HepG2 (cell line): ENCODE measurements around the gene FCN3.

Experiments used
- CC2D1A ChIP-seq: sonication (generic); formaldehyde crosslinking; IDR thresholded peaks from 2 replicates; pipeline ENCODE4 v1.8.1; 2023; ENCODE audit warnings: mild to moderate bottlenecking, missing genetic modification reagents
- CHCHD3 ChIP-seq: sonication (generic); formaldehyde crosslinking; IDR thresholded peaks from 2 replicates; pipeline ENCODE4 v1.8.0; 2022; ENCODE audit warnings: mild to moderate bottlenecking, missing genetic modification reagents, moderate library complexity
- KLF6 ChIP-seq: IDR thresholded peaks from 2 replicates; pipeline ENCODE4 v1.8.0; 2016; ENCODE audit warnings: missing biosample characterization, missing genetic modification reagents
- MXI1 ChIP-seq: IDR thresholded peaks from 3 replicates; pipeline ENCODE4 v1.6.1; 2012; ENCODE audit warnings: low read depth, low read length, inconsistent platforms, borderline replicate concordance
- SMAD9 ChIP-seq: sonication (generic); formaldehyde crosslinking; IDR thresholded peaks from 2 replicates; pipeline ENCODE4 v1.5.1; 2020; ENCODE audit warnings: mild to moderate bottlenecking, missing genetic modification reagents
- SRSF9 ChIP-seq: fragments of 200-400 bp; formaldehyde crosslinking; IDR thresholded peaks from 2 replicates; pipeline ENCODE4 v1.6.1; 2018; ENCODE audit warnings: borderline replicate concordance, mild to moderate bottlenecking, low read depth, low read length; ENCODE audit not compliant: insufficient read depth, poor library complexity, severe bottlenecking
- ZNF639 ChIP-seq: conservative IDR thresholded peaks from 2 replicates; pipeline ENCODE4 v1.6.1; 2018; ENCODE audit warnings: missing genetic modification reagents
- ZZZ3 ChIP-seq: sonication (generic); formaldehyde crosslinking; IDR thresholded peaks from 2 replicates; pipeline ENCODE4 v1.4.0; 2020; ENCODE audit warnings: missing genetic modification reagents, mild to moderate bottlenecking, borderline replicate concordance
- TF ChIP-seq, protein P1 (sequence below): sonication (generic); formaldehyde crosslinking; IDR thresholded peaks from 2 replicates; pipeline ENCODE4 v1.4.0; 2020; ENCODE audit warnings: mild to moderate bottlenecking, missing genetic modification reagents, borderline replicate concordance

DNA sequence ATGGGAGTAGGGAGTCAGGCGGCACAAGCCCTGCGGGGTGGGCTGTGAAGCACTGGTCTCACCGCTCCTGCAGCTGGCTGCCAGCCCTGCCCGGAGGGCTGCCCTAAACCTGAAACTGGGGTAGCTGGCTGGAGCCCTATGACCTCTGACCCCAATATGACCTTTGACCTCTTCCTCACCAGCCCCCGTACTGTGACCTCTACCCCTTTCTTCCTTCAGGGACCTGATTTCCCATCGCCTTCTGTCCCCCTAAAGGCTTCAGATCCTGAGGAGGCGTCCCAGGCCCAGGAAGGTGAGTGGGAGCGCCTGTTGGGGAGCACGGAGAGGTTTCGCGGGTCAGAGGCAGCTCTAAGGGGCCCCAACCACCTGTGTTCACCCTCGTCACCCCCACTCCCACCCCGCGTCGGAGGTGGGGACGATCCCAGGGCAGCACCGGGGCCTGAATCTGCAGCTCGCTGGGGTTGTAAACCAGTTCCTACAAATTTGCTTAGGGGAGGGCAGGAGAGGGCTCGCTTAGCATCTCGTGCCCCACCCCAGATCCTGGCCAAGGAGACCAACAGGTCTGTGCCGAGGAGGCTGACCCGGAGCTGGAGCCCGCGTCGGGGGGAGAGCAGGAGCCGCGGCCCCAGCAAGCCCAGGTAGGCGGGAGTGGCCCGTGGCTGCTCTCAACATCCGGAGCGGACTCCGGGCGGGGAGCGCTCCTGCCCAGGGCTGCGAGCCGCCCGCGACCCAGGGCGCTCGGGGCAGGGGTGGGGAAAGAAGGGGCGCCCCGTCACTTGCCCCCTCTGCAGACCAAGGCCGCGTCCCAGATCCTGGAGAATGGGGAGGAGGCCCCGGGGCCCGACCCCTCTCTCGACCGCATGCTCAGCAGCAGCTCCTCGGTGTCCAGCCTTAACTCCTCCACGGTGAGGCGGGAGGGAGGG lies 25.5 kb downstream of the FCN3 start:
- TF ChIP-seq CC2D1A (CRISPR knock-in tag) (no peak), SRSF9 (no peak), KLF6 (CRISPR knock-in tag) (no peak), ZNF639 (CRISPR knock-in tag) (no peak), ZZZ3 (CRISPR knock-in tag) (no peak), MXI1 (no peak), SMAD9 (CRISPR knock-in tag) (no peak), CHCHD3 (CRISPR knock-in tag) (no peak)
- TF ChIP-seq, protein P1, sequence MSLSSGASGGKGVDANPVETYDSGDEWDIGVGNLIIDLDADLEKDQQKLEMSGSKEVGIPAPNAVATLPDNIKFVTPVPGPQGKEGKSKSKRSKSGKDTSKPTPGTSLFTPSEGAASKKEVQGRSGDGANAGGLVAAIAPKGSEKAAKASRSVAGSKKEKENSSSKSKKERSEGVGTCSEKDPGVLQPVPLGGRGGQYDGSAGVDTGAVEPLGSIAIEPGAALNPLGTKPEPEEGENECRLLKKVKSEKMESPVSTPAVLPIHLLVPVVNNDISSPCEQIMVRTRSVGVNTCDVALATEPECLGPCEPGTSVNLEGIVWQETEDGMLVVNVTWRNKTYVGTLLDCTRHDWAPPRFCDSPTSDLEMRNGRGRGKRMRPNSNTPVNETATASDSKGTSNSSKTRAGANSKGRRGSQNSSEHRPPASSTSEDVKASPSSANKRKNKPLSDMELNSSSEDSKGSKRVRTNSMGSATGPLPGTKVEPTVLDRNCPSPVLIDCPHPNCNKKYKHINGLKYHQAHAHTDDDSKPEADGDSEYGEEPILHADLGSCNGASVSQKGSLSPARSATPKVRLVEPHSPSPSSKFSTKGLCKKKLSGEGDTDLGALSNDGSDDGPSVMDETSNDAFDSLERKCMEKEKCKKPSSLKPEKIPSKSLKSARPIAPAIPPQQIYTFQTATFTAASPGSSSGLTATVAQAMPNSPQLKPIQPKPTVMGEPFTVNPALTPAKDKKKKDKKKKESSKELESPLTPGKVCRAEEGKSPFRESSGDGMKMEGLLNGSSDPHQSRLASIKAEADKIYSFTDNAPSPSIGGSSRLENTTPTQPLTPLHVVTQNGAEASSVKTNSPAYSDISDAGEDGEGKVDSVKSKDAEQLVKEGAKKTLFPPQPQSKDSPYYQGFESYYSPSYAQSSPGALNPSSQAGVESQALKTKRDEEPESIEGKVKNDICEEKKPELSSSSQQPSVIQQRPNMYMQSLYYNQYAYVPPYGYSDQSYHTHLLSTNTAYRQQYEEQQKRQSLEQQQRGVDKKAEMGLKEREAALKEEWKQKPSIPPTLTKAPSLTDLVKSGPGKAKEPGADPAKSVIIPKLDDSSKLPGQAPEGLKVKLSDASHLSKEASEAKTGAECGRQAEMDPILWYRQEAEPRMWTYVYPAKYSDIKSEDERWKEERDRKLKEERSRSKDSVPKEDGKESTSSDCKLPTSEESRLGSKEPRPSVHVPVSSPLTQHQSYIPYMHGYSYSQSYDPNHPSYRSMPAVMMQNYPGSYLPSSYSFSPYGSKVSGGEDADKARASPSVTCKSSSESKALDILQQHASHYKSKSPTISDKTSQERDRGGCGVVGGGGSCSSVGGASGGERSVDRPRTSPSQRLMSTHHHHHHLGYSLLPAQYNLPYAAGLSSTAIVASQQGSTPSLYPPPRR (CRISPR knock-in tag) = no peak
